ENCODE measurements around the gene DGKG. TPM values are rescaled to one million over a fixed set of nuclear protein-coding genes. Genes with fewer than 3 reads are reported as not detected.

The DGKG gene
- total RNA-seq, 1 donor from 2014 or later = 1.4 TPM

GRCh38 chr3:186247821-186248814, 113.9 kb downstream of the DGKG start:
- peak; percentile 44 for ATAC-seq
- no peak for DNase-seq (ENCODE audit: low spot score)

GRCh38 chr3:186246941-186247340, 115.1 kb downstream of the DGKG start:
- ATAC-seq (no peak), DNase-seq (ENCODE audit: low spot score) (no peak)

GRCh38 chr3:186244016-186244415, 118.0 kb downstream of the DGKG start:
- no peak for ATAC-seq
- DNase-seq (ENCODE audit: low spot score) = no peak

- peak; percentile 93 for ATAC-seq
- peak; percentile 73 for DNase-seq (ENCODE audit: low spot score)
Observed at GRCh38 chr3:186241910-186242821, 119.9 kb downstream of the DGKG start.

GRCh38 chr3:186239321-186239720, 122.7 kb downstream of the DGKG start:
- DNase-seq (ENCODE audit: low spot score) = no peak

GRCh38 chr3:186237915-186238314, 124.1 kb downstream of the DGKG start:
- DNase-seq (ENCODE audit: low spot score) (no peak), ATAC-seq (no peak)

More at GRCh38 chr3:186239321-186239720, 122.7 kb downstream of the DGKG start:
- ATAC-seq = no peak

GRCh38 chr3:186236357-186237020, 125.5 kb downstream of the DGKG start:
- DNase-seq (ENCODE audit: low spot score) (no peak), ATAC-seq (no peak)

GRCh38 chr3:186235554-186235953, 126.5 kb downstream of the DGKG start:
- ATAC-seq (no peak), DNase-seq (ENCODE audit: low spot score) (no peak)

GRCh38 chr3:186234152-186234551, 127.9 kb downstream of the DGKG start:
- ATAC-seq (no peak), DNase-seq (ENCODE audit: low spot score) (no peak)

GRCh38 chr3:186226482-186226881, 135.6 kb downstream of the DGKG start:
- ATAC-seq (no peak), DNase-seq (ENCODE audit: low spot score) (no peak)

GRCh38 chr3:186225603-186226002, 136.4 kb downstream of the DGKG start:
- DNase-seq (ENCODE audit: low spot score) (no peak), ATAC-seq (no peak)

- ATAC-seq (no peak), DNase-seq (ENCODE audit: low spot score) (no peak)
Observed at GRCh38 chr3:186224041-186224610, 137.9 kb downstream of the DGKG start.

- DNase-seq (ENCODE audit: low spot score) (no peak), ATAC-seq (no peak)
Observed at GRCh38 chr3:186223476-186223875, 138.6 kb downstream of the DGKG start.

GRCh38 chr3:186221760-186222378, 140.2 kb downstream of the DGKG start:
- DNase-seq (ENCODE audit: low spot score) (no peak), ATAC-seq (no peak)

GRCh38 chr3:186220911-186221645, 141.0 kb downstream of the DGKG start:
- ATAC-seq (no peak), DNase-seq (ENCODE audit: low spot score) (no peak)

GRCh38 chr3:186220365-186220764, 141.7 kb downstream of the DGKG start:
- DNase-seq (ENCODE audit: low spot score) = no peak
- ATAC-seq = no peak

GRCh38 chr3:186219211-186219638, 142.8 kb downstream of the DGKG start:
- ATAC-seq (no peak), DNase-seq (ENCODE audit: low spot score) (no peak)

GRCh38 chr3:186218421-186218820, 143.6 kb downstream of the DGKG start:
- DNase-seq (ENCODE audit: low spot score) (no peak), ATAC-seq (no peak)

- DNase-seq (ENCODE audit: low spot score) (no peak), ATAC-seq (no peak)
Observed at GRCh38 chr3:186217820-186218164, 144.2 kb downstream of the DGKG start.

Measured in left lobe of liver (tissue), 2 donors.